Skeletal muscle tissue (tissue), 4 donors: ENCODE data around the gene ZNF668. TPM values are rescaled to one million over a fixed set of nuclear protein-coding genes. Genes with fewer than 3 reads are reported as not detected.

Source experiments
- H3K27ac ChIP-seq: one replicate; pipeline ENCODE4 v1.7.0; 2013; ENCODE audit warnings: mild to moderate bottlenecking, low read depth, low read length, inconsistent platforms
- H3K27me3 ChIP-seq, 3 donors: one replicate each; pipeline ENCODE4 v1.7.0; 2013; ENCODE audit warnings: low read length in 3 of 3; ENCODE audit not compliant: control insufficient read depth in 3 of 3, insufficient read depth in 3 of 3
- H3K36me3 ChIP-seq, 3 donors: one replicate each; pipeline ENCODE4 v1.7.0; 2013; ENCODE audit warnings: low read length in 3 of 3; ENCODE audit not compliant: control insufficient read depth in 3 of 3, insufficient read depth in 3 of 3
- H3K4me1 ChIP-seq, 3 donors: one replicate each; pipeline ENCODE4 v1.7.0; 2013; ENCODE audit warnings: low read length in 3 of 3, mild to moderate bottlenecking in 3 of 3; ENCODE audit not compliant: control insufficient read depth in 3 of 3, insufficient read depth in 3 of 3
- H3K4me3 ChIP-seq, 3 donors: one replicate each; pipeline ENCODE4 v1.7.0; 2013; ENCODE audit warnings: low read length in 3 of 3
- H3K9ac ChIP-seq, 3 donors: one replicate each; pipeline ENCODE4 v1.7.0; 2013; ENCODE audit warnings: low read length in 3 of 3, mild to moderate bottlenecking in 3 of 3, moderate library complexity in 2 of 3, low read depth in 1 of 3
- H3K9me3 ChIP-seq, 3 donors: one replicate each; pipeline ENCODE4 v1.7.0; 2013; ENCODE audit warnings: low read length in 3 of 3; ENCODE audit not compliant: control insufficient read depth in 3 of 3
- total RNA-seq: library from RNA; depleted of rRNA; stranded (reverse); fragments of >200 nt; gene quantifications from one replicate; pipeline ENCODE4 v1.2.3, GENCODE V29; 2014
- donor health status: Osteomylitis.

Gene ZNF668
- total RNA-seq, 1 donor from 2014 or later = 5.7 TPM

- H3K4me3 ChIP-seq = peak overlapping the region; percentile 97 to 98 (median 98)
- no peaks in the 10 kb centered on the region for H3K27me3 ChIP-seq
- H3K27ac ChIP-seq = peak overlapping the region; percentile 98
- peaks cover 12 to 24% (median 15%) of the 10 kb centered on the region in 3 donors for H3K4me1 ChIP-seq
- peak overlapping the region; percentile 94 to 96 (median 96) for H3K9ac ChIP-seq
- H3K36me3 ChIP-seq = peaks cover 26 to 30% (median 29%) of the 10 kb centered on the region in 3 donors
- no peaks in the 10 kb centered on the region for H3K9me3 ChIP-seq
Observed at GRCh38 chr16:31033709-31034492, 40.1 kb downstream of the ZNF668 start.

DNA sequence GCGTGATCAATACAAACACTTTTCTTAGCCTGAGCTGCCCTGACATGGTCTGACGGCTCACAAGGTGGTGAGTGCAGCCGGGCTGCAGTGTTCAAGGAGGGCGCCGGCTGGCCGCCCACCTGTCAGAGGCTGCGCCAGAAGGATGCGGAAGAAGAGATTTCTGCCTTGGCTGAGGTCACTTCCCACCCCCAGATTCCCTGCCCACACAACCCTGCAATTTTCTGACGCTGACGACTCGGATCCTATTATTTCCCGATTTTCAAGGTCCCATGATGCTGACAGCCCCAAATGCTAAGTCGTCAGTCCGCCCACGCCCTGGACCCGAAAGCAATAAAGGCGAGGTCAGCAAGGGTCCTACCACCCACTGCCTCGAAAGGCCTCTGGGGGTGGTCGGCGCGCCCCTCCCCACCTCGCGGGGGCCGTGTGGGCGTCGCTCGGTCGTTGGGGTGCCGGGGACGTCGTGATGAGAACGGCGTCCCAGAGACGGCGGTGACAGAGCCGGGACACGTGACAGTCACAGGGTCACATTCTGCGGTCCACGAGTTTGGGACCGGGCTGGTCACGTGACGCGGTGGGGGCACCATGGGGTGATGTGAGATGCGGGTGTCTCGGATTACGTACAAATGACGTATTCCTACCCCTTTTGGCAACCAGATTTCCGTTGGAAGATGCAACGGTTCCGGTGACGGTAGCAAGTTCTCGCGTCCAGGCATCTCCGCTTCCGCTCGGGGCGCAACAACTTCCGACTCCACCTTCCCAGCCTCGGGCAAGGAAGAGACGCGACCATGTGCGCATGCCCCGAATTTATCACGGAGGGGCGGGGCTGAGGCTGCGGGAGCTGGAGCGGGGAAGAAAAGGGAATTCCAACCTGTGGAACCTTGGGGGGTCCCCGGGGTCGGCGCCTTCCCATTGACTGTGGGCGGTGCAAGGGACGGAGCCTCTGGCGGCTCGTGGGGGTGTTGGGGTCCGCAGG, 41.0 kb downstream of the ZNF668 start, which contains the start of gene STX4:
TSS of gene STX4 (plus strand) at position 823 of the 973 bp plus-strand sequence. CDS start 248 bp downstream, outside the sequence.
- Histone ChIP-seq H3K9me3 (no peaks in the 10 kb centered on the region), H3K36me3 (peaks cover 17 to 21% (median 21%) of the 10 kb centered on the region in 3 donors), H3K9ac (peak within 1 kb of the TSS; percentile 94 to 96 (median 96)), H3K4me3 (peak within 1 kb of the TSS; percentile 97 to 98 (median 98)), H3K4me1 (peaks cover 12 to 24% (median 15%) of the 10 kb centered on the region in 3 donors), H3K27me3 (no peaks in the 10 kb centered on the region), H3K27ac (peak within 1 kb of the TSS; percentile 98)

DNA sequence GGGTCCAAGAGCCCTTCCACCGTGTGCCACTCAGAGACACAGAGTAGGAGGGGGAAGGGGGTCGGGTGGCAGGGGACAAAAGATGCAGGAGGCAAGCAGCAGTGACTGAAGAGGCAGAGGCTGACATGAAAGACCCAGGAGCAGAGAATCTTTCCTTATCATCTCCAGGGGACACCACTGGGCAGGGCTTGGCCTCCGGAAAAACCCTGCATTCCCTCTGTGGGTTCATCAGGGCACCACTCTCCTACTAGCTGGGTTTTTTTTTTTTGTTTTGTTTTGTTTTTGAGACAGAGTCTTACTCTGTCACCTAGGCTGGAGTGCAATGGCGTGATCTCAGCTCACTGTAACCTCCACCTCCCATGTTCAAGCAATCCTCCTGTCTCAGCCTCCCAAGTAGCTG, 42.8 kb downstream of the ZNF668 start:
- Histone ChIP-seq H3K4me1 (peaks cover 12 to 23% (median 14%) of the 10 kb centered on the region in 3 donors), H3K27ac (no peak overlapping the region), H3K36me3 (peaks cover 8 to 15% (median 11%) of the 10 kb centered on the region in 3 donors), H3K4me3 (no peak overlapping the region), H3K9me3 (no peaks in the 10 kb centered on the region), H3K9ac (no peak overlapping the region), H3K27me3 (no peaks in the 10 kb centered on the region)

- Histone ChIP-seq H3K4me3 (no peak overlapping the region), H3K36me3 (no peaks in the 10 kb centered on the region), H3K9ac (no peak overlapping the region), H3K27ac (no peak overlapping the region), H3K9me3 (no peaks in the 10 kb centered on the region), H3K4me1 (peaks cover 8 to 14% (median 9%) of the 10 kb centered on the region in 3 donors), H3K27me3 (no peaks in the 10 kb centered on the region)
Observed at GRCh38 chr16:31029272-31029671, 44.8 kb downstream of the ZNF668 start.

DNA sequence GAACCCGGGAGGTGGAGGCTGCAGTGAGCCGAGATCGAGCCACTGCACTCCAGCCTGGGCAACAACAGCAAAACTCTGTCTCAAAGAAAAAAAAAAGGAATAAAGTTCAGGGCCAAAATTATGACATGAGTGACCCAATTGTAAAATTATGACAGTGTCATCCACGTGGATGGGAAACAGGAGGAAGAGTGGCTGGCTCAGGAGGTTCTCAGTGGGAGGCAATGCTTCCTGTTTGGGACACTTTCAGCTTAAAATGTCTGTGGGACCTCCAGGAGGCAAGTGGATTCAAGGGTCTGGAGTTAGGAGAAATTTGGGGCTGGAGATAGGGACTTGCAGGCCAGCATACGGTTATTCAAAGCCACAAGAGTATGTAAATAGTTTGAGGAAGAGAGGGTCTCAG, 48.7 kb downstream of the ZNF668 start:
- Histone ChIP-seq H3K36me3 (no peaks in the 10 kb centered on the region), H3K9ac (no peak overlapping the region), H3K4me3 (no peak overlapping the region), H3K27ac (no peak overlapping the region), H3K9me3 (no peaks in the 10 kb centered on the region), H3K27me3 (no peaks in the 10 kb centered on the region), H3K4me1 (peaks cover 0 to 15% (median 5%) of the 10 kb centered on the region in 3 donors)

GRCh38 chr16:31023627-31024226, 50.3 kb downstream of the ZNF668 start:
- Histone ChIP-seq H3K27ac (no peak overlapping the region), H3K27me3 (no peaks in the 10 kb centered on the region), H3K4me3 (no peak overlapping the region), H3K36me3 (no peaks in the 10 kb centered on the region), H3K9me3 (no peaks in the 10 kb centered on the region), H3K9ac (no peak overlapping the region), H3K4me1 (peaks cover 0 to 15% (median 5%) of the 10 kb centered on the region in 3 donors)

DNA sequence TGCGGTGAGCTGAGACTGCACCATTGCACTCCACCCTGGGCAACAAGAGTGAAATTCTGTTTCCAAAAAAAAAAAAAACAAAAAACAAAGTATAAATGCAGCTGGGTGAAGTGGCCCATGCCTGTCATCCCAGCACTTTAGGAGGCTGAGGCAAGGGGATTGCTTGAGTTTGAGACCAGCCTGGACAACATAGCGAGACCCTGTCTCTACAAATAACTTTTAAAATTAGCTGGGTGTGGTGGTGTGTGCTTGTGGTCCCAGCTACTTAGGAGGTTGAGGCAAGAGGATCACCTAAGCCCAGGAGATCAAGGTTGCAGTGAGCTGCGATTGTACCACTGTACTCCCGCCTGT, 50.8 kb downstream of the ZNF668 start:
- peak overlapping the region; percentile 70 for H3K27ac ChIP-seq

GRCh38 chr16:31022544-31023251, 51.3 kb downstream of the ZNF668 start:
- no peak overlapping the region for H3K4me3 ChIP-seq
- no peaks in the 10 kb centered on the region for H3K36me3 ChIP-seq
- H3K9ac ChIP-seq = no peak overlapping the region
- peak overlapping the region; percentile 70 for H3K27ac ChIP-seq
- peaks cover 0 to 3% (median 0%) of the 10 kb centered on the region in 3 donors for H3K27me3 ChIP-seq
- no peaks in the 10 kb centered on the region for H3K9me3 ChIP-seq
- H3K4me1 ChIP-seq = peaks cover 0 to 15% (median 5%) of the 10 kb centered on the region in 3 donors

More for the DNA sequence above, 50.8 kb downstream of the ZNF668 start:
- no peaks in the 10 kb centered on the region for H3K36me3 ChIP-seq
- no peaks in the 10 kb centered on the region for H3K27me3 ChIP-seq
- peaks cover 0 to 15% (median 5%) of the 10 kb centered on the region in 3 donors for H3K4me1 ChIP-seq
- no peaks in the 10 kb centered on the region for H3K9me3 ChIP-seq
- H3K9ac ChIP-seq = no peak overlapping the region
- H3K4me3 ChIP-seq = no peak overlapping the region

- Histone ChIP-seq H3K9me3 (no peaks in the 10 kb centered on the region), H3K4me1 (peaks cover 0 to 15% (median 5%) of the 10 kb centered on the region in 3 donors), H3K27me3 (peaks cover 0 to 9% (median 0%) of the 10 kb centered on the region in 3 donors), H3K9ac (no peak overlapping the region), H3K4me3 (no peak overlapping the region), H3K27ac (no peak overlapping the region), H3K36me3 (no peaks in the 10 kb centered on the region)
Observed at GRCh38 chr16:31020536-31020935, 53.5 kb downstream of the ZNF668 start.
